Stimulated activated CD4-positive, alpha-beta T cell treated with anti-CD3 and anti-CD28 coated beads, Interleukin-12 subunit alpha, Interleukin-12 subunit beta, amount 100 ng/mL, for 4 hours (primary cell): Measurements from ENCODE around the gene ANKRD13B.

Experiments used
- DNase-seq: peaks from one replicate; pipeline ENCODE4 v3.0.0-alpha.2; 2020

Gene ANKRD13B

DNA sequence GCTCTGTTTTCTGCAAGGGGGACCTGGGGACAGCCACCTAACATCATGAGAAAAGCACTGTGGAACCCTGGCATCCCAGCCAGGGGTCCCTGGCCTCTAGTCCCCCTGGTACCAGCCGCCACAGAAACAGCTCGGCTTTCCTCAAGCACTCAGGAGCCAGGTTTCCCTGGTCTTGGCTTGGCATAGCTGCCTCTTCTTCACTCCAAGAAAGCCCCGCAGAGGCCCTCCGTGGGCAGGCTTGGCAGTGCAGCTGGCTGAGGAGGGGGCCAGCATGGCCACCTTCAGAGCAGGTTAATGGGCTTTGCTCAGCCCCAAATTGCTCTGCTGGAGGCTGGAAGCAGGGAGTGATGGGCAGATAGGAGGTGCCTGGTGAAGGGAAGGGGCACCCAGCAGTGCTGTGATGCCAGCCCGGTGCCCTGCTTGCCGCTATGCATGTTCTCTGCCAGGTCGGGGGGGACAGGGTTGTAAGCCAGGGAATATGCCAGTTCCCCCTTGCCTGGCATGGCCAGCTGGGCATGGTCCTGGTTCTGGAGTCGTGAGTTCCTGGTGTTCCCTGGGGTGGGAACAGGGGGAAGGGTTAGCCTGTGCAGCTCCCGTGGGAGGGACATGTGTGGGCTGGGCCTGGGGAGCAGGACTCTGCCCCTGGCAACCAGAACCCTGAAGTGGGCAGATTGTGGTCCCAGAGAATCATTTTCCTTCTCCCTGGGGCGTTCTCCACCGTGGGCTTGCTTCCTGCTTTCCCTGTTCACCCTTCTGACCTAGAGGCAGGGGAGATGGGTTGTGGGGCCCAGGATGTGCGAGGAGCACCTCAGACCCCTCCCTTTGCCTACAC, 3.2 kb downstream of the ANKRD13B start:
- DNase-seq, result no peak

DNA sequence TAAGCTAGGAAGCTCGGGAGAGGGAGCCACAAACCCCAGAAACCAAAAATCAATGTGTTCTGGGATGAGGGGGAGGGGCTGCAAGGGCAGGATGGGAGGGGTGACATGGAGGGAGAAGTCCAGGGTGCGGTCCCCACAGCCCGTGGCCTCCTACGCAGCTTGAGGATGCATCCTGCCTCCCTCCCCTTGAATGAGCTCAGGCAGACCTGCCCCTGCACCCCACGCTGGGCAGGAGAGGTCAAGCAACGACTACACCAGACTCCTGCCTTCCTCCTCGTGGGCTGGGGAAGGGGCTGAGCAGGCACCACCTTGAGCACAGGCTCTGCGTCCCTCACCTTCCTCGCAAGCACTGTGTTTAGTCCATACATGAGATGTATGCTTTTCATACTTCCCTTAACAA, 3.9 kb downstream of the ANKRD13B start:
- no peak for DNase-seq

DNA sequence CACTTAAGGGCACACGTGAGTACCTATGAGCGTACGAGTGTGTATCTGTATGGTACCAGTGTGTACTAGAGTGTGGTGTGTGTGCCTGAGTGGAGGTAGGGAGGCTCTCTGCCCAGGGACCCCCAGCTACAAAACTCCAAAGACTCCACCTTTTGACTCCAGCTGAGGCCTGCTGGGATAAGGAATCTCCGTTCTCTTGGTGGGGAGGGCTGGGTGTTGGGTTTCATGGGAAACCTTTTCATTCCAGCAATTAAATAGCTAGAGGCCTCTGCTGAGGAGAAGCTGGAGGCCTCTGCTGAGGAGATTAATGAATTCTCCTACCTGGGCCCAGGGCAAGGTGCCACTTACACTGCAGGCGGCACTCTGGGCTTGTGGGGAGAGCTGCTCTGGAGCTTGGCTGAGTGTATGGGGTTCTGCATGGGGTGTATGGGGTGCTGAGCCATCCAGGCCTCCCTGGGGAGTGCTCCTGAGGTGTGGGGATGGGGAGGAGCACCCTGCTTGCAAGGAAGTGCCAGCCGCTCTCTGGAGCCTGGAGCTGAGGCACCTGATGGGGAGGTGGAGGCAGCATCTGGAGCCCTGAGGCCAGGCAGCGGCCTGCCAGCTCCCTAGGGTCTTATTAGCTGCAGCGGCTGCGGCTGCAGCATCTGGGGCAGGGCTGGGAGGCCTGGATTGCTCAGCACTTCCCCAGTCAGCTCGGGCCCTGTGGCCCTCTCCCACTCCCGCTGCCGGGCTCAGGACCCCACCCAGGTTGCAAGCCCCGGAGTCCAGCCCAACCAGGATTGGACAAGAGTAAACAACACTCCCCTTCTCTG, 4.6 kb downstream of the ANKRD13B start:
- no peak for DNase-seq

DNA sequence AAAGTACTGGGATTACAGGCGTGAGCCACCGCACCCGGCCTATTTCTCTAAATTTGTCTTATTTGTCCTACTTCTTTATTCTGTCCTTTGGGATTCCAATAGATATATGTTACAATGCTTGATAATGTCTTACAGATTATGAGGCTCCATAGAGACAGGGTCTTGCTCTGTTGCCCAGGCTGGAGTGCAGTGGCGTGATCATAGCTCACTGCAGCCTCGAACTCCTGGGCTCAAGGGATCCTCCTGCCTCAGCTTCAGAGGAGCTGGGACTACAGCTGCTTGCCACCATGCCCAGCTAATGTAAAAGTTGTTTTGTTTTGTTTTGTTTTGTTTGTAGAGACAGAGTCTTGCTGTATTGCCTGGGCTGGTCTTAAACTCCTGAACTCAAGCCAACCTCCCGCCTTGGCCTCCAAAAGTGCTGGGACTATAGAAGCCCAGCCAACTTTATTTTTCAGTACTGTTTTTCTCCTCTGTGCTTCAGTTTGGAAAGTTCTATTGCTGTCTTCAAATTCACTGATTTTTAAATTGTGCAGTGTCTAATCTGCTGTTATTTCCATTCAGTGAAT, 10.3 kb downstream of the ANKRD13B start:
- no peak for DNase-seq

DNA sequence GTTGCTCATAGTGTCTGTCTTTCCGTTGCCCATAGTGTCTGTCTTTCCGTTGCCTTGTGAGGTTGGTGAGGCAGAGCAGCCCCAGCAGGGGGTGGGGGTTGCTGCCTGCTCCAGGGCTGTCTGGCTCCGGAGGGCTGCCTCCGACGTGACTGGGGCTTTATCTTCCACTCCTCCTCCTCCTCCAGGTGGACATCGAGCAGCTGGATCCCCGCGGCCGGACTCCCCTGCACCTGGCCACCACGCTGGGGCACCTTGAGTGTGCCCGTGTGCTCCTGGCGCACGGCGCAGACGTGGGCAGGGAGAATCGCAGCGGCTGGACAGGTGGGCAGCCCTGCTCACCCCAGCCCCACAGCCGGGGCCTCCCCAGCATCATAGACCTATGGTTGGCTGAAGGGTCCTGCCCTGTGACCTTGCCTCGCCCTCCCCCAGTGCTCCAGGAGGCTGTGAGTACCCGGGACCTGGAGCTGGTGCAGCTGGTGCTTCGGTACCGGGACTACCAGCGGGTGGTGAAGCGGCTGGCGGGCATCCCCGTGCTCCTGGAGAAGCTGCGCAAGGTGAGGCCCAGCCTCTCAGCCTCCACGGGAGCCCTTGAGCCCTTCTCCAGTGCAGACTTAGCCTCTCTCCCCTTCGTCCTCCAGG, 14.7 kb downstream of the ANKRD13B start:
- no peak for DNase-seq

DNA sequence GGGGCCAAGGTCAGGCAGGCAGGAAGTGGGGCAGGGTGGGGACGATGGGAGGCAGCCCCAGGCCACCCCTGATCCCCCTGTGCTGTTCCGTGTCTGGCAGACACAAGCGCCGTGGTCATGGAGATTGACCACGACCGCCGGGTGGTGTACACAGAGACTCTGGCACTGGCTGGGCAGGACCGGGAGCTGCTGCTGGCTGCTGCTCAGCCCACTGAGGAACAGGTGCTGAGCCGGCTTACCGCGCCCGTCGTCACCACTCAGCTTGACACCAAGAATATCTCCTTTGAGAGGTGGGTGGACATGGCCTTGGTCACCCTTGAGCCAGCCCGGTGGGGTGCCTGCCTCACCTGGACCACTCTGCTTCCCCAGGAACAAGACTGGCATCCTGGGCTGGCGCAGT, 16.1 kb downstream of the ANKRD13B start:
- no peak for DNase-seq

DNA sequence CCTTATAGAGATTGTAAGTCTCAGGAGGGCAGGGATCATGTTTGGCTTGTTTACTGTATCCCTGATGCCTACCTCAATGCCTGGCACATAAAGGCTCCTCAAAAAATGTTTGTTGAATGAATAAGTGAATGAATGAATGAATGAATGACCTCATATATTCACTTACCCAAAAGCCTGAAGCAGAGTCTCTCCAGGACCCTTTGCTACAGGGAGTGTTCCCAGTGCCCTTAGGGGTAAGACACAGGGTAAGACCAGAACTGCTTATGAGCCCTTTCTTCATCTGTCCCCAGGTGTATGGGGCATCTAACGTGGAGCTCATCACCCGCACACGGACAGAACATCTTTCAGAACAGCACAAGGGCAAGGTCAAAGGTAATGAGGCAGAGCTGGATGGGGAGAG, 17.5 kb downstream of the ANKRD13B start:
- no peak for DNase-seq

DNA sequence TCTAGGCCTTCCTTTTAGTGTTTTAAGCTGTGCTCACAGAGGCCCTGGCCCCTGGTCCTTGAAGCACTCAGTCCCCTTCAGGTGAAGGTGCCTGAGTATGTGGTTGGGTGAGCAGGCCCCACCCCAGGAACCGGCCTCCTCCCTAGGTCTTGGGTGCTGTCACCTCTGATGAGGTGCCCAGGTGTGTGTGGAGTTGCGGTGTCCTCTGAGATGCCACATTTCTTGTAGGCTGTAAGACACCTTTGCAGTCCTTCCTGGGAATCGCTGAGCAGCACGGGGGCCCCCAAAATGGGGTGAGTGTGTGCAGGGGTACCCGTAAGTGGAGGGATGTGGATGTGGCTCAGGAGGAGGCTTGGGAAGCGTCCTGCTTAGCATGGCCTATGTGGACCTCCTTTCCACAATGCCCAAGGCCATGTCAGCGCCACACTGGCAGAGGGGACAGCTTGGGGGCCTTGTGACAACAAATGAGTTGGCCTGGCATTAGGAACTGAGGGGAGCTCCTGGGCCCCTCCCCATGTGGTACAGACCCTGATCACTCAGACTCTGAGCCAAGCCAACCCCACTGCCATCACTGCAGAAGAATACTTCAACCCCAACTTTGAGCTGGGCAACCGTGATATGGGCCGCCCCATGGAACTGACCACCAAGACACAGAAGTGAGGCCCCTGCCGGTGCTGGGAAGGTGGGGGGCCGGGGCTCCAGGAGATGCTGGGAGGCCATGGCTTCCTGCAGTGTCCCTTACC, 18.6 kb downstream of the ANKRD13B start:
- no peak for DNase-seq

DNA sequence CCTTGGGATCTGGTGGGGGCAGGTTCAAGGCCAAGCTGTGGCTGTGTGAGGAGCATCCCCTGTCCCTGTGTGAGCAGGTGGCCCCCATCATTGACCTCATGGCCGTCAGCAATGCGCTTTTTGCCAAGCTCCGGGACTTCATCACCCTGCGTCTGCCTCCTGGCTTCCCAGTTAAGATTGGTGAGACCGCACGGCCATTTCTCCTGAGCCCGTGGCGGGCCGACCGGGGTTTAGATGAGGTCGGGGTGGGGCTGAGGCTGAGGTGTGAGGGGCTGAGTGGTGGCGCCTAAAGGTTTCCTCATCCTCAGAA, 19.1 kb downstream of the ANKRD13B start:
- no peak for DNase-seq

DNA sequence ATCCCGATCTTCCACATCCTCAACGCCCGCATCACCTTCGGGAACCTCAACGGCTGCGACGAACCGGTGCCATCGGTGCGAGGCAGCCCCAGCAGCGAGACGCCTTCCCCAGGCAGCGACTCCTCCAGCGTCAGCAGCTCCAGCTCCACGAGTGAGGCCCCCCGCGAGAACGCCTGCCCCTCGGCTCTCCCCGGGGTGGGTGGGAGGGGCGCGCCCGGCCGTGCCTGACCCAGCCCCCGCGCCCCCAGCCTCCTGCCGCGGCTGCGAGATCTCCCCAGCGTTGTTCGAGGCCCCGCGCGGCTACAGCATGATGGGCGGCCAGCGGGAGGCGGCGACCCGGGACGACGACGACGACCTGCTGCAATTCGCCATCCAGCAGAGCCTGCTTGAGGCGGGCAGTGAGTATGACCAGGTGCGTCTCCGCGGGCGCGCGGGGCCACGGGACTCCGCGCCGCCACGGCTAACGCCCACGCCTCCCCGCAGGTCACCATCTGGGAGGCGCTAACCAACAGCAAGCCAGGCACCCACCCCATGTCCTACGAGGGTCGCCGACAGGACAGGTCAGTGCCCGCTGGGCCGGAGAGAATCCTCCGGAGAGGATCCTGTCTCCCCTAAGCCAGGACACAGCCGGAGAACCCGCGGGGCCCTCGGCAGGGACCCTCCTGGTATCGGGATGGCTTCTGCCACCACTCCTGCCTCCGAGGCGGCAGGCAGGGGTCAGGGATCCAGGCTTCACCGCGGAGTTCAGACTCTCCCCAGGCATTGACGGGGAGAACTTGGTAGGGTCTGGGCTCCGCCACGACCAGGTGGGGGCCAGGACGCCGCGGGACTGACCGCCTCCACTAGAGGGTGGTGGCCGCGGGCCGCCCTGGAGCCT, 19.7 kb downstream of the ANKRD13B start:
- no peak for DNase-seq

DNA sequence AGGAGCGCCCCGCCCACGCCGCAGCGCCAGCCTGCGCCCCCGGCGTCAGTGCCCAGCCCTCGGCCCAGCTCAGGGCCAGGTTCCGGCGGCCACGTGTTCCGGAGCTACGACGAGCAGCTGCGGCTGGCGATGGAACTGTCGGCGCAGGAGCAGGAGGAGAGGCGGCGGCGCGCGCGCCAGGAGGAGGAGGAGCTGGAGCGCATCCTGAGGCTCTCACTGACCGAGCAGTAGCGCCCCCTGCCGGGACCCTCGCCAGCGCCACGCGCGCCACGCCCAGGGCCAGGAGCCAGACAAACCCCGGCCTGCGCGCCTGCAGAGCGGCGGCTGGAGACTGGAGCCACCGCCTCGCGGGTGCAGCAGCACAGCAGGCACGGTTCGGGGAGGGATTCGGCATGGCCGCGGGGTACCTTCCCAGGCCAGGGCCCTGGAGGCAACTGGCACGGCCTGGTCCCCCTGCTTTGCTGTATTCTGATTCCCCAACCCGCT, 20.5 kb downstream of the ANKRD13B start:
- peak; percentile 96 for DNase-seq

DNA sequence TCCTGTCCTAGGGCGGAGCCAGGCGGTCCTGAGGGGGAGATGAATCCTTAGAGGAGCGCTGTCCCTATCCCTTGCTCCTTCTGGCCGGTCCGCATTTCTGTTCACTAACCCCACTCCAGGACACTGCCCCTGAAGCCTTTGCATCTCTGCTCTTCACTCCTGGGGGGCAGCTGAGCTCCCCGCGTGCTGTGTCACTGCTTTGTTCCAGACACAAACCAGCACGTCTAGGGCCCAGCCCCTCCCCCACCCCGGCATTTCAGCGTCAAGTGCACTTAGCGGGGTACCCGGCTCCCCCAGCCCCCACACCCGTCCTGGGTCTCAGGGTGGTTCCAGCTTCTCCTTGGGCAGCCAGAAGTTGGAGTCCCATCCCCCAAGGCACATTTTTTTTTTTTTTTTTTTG, 20.9 kb downstream of the ANKRD13B start:
- no peak for DNase-seq

DNA sequence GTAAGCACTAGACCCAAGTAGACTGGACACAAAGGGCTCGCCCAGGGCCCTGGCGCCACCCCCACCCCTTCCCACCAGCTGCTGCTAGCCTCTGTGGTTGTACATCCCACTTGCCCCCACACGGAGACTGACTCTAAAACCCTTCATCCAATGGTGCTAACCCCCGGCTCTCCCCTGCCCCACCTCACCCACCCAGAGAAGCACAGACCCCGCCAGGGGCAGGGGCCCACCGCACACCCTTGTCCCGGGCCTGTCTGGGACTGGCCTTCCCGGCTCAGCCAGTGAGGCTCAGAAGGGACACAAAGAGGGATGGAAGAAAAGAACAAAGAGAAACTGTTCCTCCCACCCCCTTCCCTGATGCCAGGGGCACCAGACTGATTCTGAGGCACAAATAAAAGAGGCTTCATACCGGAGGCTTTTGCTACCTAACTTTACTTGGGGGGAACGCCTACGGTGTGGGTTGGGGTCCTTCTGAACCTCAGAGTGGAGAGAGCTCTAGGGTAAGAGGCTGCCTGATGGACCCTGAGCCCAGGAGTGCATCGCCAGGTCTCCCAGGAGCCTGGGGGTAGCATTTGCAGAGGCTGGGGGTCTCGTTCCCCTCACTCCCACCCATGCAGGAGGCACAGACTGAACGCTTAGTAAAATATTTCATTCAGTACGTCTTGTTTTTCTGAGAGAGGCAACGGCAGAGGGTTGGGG, 21.6 kb downstream of the ANKRD13B start:
- DNase-seq, result no peak

DNA sequence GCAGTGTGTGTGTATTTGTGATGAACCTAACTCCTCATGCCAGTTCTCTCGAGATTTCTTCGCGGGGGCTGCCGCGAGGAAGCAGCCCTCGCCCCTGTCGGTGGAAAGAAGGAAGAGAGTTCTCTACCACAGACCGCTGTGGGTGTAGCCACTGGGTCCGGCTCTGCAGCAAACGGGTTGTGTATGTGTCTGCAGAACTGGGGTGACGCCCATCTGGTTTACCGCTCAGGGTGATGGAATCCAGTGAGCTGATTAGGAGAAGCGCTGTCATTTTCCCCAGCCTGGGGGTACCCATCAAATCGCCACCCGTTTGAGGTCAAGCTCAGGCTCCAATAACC, 22.1 kb downstream of the ANKRD13B start:
- peak; percentile 30 for DNase-seq

DNA sequence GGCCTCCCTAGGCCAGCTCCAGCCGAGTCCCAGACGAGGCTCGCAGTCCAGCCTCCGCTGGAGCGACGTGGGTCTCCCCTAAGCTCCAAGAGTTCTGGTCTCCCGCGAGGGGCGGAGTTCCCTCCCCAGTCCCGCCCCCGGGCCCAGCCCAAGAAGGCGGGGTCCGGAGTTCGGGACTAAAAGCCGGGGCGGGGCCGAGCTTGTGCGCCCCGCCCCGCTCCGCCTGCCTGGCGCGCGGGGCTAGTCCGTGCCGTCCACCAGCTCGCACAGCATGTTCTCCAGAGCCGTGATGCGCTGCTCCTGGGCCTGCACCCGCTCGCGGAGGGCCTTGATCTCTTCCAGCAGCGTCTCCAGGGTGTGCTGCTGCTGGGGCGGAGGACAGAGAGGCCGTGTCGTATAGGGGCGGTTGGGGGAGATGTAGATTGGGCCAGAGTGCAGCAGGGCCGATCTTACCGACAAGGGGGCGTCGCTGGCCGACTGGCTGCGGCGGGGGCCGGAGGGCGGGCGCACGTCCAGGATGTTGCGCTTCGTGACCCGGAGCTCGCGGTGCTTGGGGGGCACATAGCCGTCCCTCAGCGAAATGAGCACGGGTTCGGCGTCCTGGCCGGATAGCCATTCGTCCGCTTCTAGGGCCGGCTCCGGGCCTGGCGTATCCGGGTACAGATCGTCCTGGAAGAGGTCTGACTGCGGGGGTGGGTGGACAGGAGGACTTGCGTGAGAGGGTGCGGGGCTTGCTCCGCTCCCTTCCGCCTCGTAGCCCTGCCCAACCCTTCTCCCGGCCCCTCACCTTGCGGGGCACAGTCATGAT, 22.8 kb downstream of the ANKRD13B start:
- DNase-seq, result peak; percentile 82

DNA sequence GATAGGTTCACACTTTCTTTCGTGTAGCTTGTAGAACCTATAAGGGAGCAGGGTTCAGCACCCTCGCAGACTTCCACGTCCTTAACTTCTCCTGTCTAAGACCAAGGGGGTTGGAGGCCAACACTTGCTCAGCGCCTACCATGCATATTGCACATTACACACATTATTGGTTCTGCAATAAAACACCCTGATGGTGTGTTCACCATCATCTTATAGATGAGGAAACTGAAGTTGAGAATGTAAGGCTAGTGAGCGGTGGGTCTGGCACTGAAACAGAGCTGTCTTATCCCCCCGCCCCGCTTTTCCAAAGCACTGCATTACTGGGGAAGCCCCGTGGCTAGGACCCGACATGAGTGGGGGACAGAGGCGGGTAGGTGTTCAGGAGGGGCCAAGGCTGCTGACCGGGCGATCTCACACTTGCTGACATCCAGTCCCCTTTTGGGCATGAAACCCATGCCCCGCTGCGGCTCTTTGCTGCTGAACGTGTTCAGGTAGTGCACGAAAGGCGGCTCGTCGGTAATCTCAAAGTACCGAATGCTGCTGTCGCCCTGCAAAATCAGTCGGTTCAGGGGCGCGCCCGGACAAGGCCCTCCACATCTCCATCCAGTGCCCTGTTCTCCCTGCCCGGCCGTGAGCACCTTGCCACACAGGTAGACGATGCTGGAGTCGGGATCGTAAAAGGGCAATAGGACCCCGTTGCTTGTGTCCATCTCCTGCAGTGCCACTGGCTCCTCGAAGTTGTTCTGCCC, 23.5 kb downstream of the ANKRD13B start:
- DNase-seq, result no peak

DNA sequence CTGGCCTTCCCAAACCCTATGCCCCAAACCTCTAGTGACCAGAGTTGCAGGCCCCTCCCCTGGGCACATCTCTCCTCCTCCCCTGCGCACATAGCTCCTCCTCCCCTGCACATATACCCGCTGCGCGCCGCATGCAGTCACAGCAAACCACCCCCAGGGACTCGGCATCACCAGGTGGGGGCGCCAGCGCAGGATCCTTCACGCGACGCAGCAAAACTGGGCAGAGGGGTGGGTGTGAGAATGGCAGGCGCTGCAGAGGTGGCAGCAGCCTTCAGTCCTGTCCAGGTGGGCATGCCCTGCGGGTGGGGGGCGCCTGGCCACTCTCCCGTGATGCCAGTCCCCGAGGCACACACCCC, 24.2 kb downstream of the ANKRD13B start:
- DNase-seq, result peak; percentile 93

DNA sequence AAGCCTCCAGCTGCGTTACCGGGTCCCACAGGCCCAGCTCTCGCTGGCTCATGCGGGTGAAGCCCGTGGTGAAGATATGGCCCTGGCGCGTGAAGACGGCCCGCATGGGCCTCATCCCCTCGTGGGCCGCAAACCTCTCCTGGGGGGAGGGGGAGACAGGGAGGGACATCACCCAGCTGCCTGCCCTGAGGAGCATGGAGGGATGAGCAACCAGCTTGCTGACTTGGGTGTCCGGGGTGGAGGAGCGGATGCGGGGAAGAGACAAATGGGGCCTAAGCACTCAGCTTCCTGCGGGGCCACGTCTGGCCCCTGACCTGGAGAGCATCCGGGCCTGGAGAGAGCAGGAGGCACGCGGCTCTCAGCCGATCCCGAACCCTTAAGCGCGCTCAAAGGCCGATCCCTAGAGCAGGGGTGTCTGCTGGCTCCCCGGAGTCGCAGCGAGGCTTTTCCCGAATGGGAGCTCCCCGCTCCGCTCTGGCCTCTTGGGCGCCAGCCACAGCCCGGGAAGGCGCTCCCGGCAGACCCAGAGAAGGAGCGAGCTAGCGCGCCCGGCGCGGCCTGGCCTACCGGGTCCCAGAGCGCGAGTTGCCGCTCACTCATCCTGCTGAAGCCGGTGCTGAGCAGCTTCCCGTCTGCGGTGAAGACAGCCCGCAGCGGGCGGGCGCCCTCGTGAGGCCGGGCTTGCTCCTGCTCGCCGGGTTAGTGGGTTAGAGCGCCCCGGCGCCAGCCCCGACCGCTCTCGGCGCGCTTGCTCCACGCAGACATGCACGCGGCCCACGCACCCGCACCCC, 24.7 kb downstream of the ANKRD13B start:
- DNase-seq, result peak; percentile 89
